PC-9 (cell line): ENCODE data around the gene TRIM44.
"Not testable (repeated sequence)": the region's sequence is repeated elsewhere in the genome, so short reads cannot be mapped to it uniquely, and the experiment has no call there.

Source experiments
- EZH2 ChIP-seq: fragments of 200-600 bp; sonication (generic); IDR thresholded peaks from 2 replicates; pipeline ENCODE4 v1.8.0; 2017; ENCODE audit warnings: antibody characterized with exemption, low read depth
- TF ChIP-seq, protein P1 (sequence below): fragments of 200-600 bp; sonication (generic); conservative IDR thresholded peaks from 2 replicates; pipeline ENCODE4 v1.6.1; 2017; ENCODE audit warnings: mixed run types, antibody characterized with exemption, mild to moderate bottlenecking, moderate library complexity

GRCh38 chr11:35860194-35860593 lies 197.6 kb downstream of the TRIM44 start:
- TF ChIP-seq, protein P1, sequence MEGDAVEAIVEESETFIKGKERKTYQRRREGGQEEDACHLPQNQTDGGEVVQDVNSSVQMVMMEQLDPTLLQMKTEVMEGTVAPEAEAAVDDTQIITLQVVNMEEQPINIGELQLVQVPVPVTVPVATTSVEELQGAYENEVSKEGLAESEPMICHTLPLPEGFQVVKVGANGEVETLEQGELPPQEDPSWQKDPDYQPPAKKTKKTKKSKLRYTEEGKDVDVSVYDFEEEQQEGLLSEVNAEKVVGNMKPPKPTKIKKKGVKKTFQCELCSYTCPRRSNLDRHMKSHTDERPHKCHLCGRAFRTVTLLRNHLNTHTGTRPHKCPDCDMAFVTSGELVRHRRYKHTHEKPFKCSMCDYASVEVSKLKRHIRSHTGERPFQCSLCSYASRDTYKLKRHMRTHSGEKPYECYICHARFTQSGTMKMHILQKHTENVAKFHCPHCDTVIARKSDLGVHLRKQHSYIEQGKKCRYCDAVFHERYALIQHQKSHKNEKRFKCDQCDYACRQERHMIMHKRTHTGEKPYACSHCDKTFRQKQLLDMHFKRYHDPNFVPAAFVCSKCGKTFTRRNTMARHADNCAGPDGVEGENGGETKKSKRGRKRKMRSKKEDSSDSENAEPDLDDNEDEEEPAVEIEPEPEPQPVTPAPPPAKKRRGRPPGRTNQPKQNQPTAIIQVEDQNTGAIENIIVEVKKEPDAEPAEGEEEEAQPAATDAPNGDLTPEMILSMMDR: not testable (repeated sequence)
- TF ChIP-seq EZH2: not testable (repeated sequence)
